ENCODE results near the gene NFE2L3. TPM values are rescaled to one million over a fixed set of nuclear protein-coding genes. Genes with fewer than 3 reads are reported as not detected.
"Not testable (repeated sequence)": the region's sequence is repeated elsewhere in the genome, so short reads cannot be mapped to it uniquely, and the experiment has no call there.

NFE2L3 gene
- total RNA-seq, 1 experiment from 2014 or later: 40.0 TPM

DNA sequence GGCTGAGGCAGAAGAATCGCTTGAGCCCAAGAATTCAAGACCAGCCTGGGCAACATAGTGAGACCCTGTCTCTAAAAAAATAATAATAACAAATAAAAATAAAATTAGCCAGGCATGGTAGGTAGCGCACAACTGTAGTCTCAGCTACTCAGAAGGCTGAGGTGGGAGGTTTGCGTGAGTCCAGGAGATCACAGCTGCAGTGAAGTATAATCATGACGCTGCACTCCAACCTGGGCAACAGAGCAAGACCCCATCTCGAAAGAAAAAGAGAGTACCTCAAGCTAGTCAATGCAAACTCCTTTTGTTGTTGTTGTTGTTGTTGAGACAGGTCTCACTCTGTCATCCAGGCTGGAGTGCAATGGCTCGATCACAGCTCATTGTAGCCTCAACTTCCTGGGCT lies 34.0 kb upstream of the NFE2L3 start:
- ATAC-seq (no peak), DNase-seq (no peak)
- H3K27ac ChIP-seq (ENCODE audit: low read length): no peak overlapping the region
- no peaks in the 10 kb centered on the region for H4K20me1 ChIP-seq (ENCODE audit: low read length)
- ChIA-PET POLR2A (ENCODE audit: unreplicated experiment) (no interaction called here), CTCF (no interaction called here)
- H3K9ac ChIP-seq (ENCODE audit: low read length): no peak overlapping the region
- H3K36me3 ChIP-seq (ENCODE audit: low read depth, low read length): no peaks in the 10 kb centered on the region
- no peak overlapping the region for H3K4me3 ChIP-seq (ENCODE audit: low read length)
- no peak overlapping the region for H3K4me2 ChIP-seq (ENCODE audit: low read length)
- no TSS peak for BruUV-seq (replicated peaks)
- no peak for TF ChIP-seq CTCF (conservative IDR thresholded peaks at IDR 0.05; ENCODE audit: low read depth, low read length)
- no peak for TF ChIP-seq EZH2 (IDR thresholded peaks at IDR 0.05; ENCODE audit: low read length, unreplicated experiment)
- TF ChIP-seq EZH2phosphoT487 (IDR thresholded peaks at IDR 0.05; ENCODE audit: borderline replicate concordance, low read length): no peak
- no peak overlapping the region for H2AFZ ChIP-seq (ENCODE audit: low read length)
- no peaks in the 10 kb centered on the region for H3K4me1 ChIP-seq (ENCODE audit: insufficient read depth, low read length)
- no peaks in the 10 kb centered on the region for H3K9me3 ChIP-seq (ENCODE audit: low read length)
- H3K9me2 ChIP-seq (replicated peaks; ENCODE audit: low read length): no peaks in the 10 kb centered on the region
- no peaks in the 10 kb centered on the region for H3K27me3 ChIP-seq (ENCODE audit: low read length)
- no peaks in the 10 kb centered on the region for H3F3A ChIP-seq (ENCODE audit: low read length, unreplicated experiment)
- H3K79me2 ChIP-seq (ENCODE audit: low read length): no peaks in the 10 kb centered on the region
- intact Hi-C loops (cut with micrococcal nuclease): no loop called here

DNA sequence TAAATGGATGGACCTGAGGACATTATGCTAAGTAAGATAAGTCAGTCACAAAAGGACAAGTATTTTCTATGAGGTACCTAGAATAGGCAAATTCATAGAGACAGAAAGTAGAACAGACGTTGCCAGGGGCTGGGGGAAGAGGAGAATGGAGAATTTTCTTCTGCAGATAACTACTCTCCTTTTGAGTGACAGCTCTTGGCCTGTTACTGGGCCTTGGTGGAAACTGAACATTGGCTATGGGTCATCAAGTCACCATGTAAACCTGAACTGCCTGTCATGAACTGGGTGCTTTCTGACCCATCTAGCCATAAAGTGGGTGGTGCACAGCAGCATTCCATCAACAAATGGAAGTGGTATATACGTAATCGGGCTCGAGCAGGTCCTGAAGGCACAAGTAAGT lies 29.3 kb upstream of the NFE2L3 start:
- no peak overlapping the region for H3K4me3 ChIP-seq (ENCODE audit: low read length)
- no peaks in the 10 kb centered on the region for H3K4me1 ChIP-seq (ENCODE audit: insufficient read depth, low read length)
- intact Hi-C loops (cut with micrococcal nuclease): no loop called here
- TF ChIP-seq CTCF (conservative IDR thresholded peaks at IDR 0.05; ENCODE audit: low read depth, low read length): no peak
- no peak for TF ChIP-seq EZH2phosphoT487 (IDR thresholded peaks at IDR 0.05; ENCODE audit: borderline replicate concordance, low read length)
- TF ChIP-seq EZH2 (IDR thresholded peaks at IDR 0.05; ENCODE audit: low read length, unreplicated experiment): no peak
- no peak overlapping the region for H3K27ac ChIP-seq (ENCODE audit: low read length)
- no peaks in the 10 kb centered on the region for H3K27me3 ChIP-seq (ENCODE audit: low read length)
- H3K79me2 ChIP-seq (ENCODE audit: low read length): no peaks in the 10 kb centered on the region
- H3K9me2 ChIP-seq (replicated peaks; ENCODE audit: low read length): no peaks in the 10 kb centered on the region
- no peaks in the 10 kb centered on the region for H4K20me1 ChIP-seq (ENCODE audit: low read length)
- POLR2A ChIA-PET (ENCODE audit: unreplicated experiment): no interaction called here
- CTCF ChIA-PET: no interaction called here
- BruUV-seq (replicated peaks): no TSS peak
- H3F3A ChIP-seq (ENCODE audit: low read length, unreplicated experiment): no peaks in the 10 kb centered on the region
- ATAC-seq (no peak), DNase-seq (no peak)
- no peak overlapping the region for H3K9ac ChIP-seq (ENCODE audit: low read length)
- no peaks in the 10 kb centered on the region for H3K9me3 ChIP-seq (ENCODE audit: low read length)
- H3K36me3 ChIP-seq (ENCODE audit: low read depth, low read length): no peaks in the 10 kb centered on the region
- no peak overlapping the region for H2AFZ ChIP-seq (ENCODE audit: low read length)
- H3K4me2 ChIP-seq (ENCODE audit: low read length): no peak overlapping the region

GRCh38 chr7:26124775-26125174 lies 27.2 kb upstream of the NFE2L3 start:
- ATAC-seq; POLR2A ChIA-PET (ENCODE audit: unreplicated experiment); H3K79me2 ChIP-seq (ENCODE audit: low read length); H3K27me3 ChIP-seq (ENCODE audit: low read length); DNase-seq; H3K4me2 ChIP-seq (ENCODE audit: low read length); H4K20me1 ChIP-seq (ENCODE audit: low read length); H3K4me3 ChIP-seq (ENCODE audit: low read length); H3K36me3 ChIP-seq (ENCODE audit: low read depth, low read length); H2AFZ ChIP-seq (ENCODE audit: low read length); H3K9me2 ChIP-seq (replicated peaks; ENCODE audit: low read length); CTCF ChIA-PET; intact Hi-C loops (cut with micrococcal nuclease); H3F3A ChIP-seq (ENCODE audit: low read length, unreplicated experiment); H3K9me3 ChIP-seq (ENCODE audit: low read length); BruUV-seq (replicated peaks); H3K9ac ChIP-seq (ENCODE audit: low read length); H3K27ac ChIP-seq (ENCODE audit: low read length); H3K4me1 ChIP-seq (ENCODE audit: insufficient read depth, low read length): not testable (repeated sequence)
